MG63 (cell line): ENCODE measurements around the gene TFRC. TPM values are rescaled to one million over a fixed set of nuclear protein-coding genes. Genes with fewer than 3 reads are reported as not detected.
"Not testable (repeated sequence)": the region's sequence is repeated elsewhere in the genome, so short reads cannot be mapped to it uniquely, and the experiment has no call there.

ENCODE experiments used
- DNase-seq: peaks from one replicate; pipeline ENCODE4 v3.0.0-alpha.2; 2020
- H3K27me3 ChIP-seq: fragments of 250-450 bp; sonication (Bioruptor Pico); 2 replicates; pipeline ENCODE4 v1.5.1; 2020; ENCODE audit warnings: mild to moderate bottlenecking, moderate library complexity
- H3K36me3 ChIP-seq: fragments of 250-450 bp; sonication (Bioruptor Pico); 2 replicates; pipeline ENCODE4 v1.5.1; 2020; ENCODE audit warnings: mild to moderate bottlenecking, moderate library complexity
- H3K4me3 ChIP-seq: fragments of 250-450 bp; sonication (Bioruptor Pico); 2 replicates; pipeline ENCODE4 v1.5.1; 2020; ENCODE audit warnings: mild to moderate bottlenecking, moderate library complexity
- H3K9me3 ChIP-seq: fragments of 250-450 bp; sonication (Bioruptor Pico); 2 replicates; pipeline ENCODE4 v1.5.1; 2020; ENCODE audit warnings: mild to moderate bottlenecking, moderate library complexity
- total RNA-seq: library from RNA; depleted of rRNA; stranded (reverse); fragments of >200 nt; shearing (Covaris generic); gene quantifications from 2 replicates; pipeline ENCODE4 v1.2.3, GENCODE V29; 2014; ENCODE audit warnings: low replicate concordance

Gene TFRC
- total RNA-seq, 1 experiment from 2014 or later, result 49.9 TPM

DNA sequence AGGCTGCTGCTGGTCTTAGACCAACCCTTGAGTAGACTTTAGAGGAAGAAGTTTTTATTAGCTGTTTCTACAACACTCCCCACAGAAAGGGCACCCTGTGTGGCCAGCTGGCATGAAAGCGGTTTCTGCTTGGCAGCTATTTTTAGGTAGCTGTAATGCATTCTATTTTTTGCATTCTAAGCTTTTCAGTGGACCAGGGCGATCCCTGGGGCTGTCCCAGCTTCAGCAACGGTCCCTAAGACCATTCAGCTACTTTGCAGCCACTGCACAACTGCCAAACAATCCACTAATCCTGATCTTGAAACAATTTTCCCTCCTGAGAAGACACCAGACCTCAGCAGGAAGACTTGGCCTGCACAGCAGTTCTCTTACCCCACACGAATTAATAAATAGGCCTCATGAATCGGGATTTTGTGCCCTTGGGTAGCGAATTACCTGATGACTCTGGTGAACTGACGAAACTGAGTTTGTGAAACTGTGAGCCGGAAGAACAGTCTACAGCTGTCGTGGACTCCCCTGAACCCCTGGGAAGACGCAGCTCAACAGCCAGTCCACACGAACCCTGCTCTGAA is 14.6 kb upstream of the TFRC start:
- Histone ChIP-seq H3K4me3 (no peak overlapping the region), H3K27me3 (no peaks in the 10 kb centered on the region), H3K36me3 (no peaks in the 10 kb centered on the region), H3K9me3 (no peaks in the 10 kb centered on the region)
- DNase-seq, result peak; percentile 78

DNA sequence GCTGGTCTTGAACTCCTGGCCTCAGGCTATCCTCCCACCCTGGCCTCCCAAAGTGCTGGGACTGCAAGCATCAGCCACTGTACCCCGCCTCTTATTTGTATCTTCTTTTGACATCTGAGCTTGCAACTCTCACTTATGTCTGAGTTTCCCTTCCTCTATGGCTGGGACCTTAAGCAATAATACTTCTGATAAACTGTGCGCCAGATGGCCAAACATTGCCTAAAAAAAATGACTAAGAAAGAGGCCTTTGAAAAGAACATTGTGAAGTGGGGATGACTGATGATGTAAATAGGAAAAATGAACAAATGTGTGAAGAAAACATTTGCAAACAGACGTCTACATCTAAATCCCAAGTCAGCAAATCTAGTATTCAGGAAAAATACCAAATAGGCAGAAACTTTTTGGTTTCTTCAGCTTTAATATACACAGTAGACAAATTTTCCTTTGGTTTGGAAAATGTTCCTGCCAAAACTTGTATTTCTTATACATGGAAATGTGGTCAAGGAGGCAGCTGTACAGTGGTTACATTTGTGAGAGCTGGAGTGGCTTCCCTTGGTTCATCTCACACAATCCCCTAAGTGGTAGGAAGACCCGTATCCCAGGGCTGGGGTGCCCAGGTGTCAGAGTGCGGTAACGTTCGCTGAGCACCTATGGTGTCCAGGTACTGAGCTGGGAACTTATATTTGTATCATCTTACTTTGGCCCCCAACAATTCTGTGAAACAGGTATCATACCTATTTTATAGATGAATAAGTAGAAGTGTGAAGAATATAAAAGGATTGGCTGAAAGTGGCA is 11.6 kb upstream of the TFRC start:
- no peak overlapping the region for H3K4me3 ChIP-seq
- DNase-seq, result no peak
- no peaks in the 10 kb centered on the region for H3K27me3 ChIP-seq
- no peaks in the 10 kb centered on the region for H3K36me3 ChIP-seq
- H3K9me3 ChIP-seq, result no peaks in the 10 kb centered on the region

DNA sequence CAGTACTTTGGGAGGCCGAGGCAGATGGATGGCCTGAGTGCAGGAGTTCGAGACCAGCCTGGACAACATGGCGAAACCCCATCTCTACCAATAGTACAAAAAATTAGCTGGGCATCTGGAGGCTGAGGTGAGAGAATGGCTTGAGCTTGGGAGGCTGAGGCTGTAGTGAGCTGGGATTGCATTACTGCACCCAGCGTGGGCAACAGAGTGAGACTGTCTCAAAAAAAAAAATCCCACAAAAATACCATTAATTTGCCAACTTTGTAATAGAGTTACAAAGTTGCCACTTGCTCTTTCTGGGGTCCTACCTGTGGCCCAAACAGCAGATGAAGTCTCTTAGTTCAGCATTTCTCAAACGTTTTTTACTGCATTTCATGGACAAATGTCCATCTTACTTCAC is 6.0 kb upstream of the TFRC start:
- H3K36me3 ChIP-seq, result no peaks in the 10 kb centered on the region
- DNase-seq, result no peak

DNA sequence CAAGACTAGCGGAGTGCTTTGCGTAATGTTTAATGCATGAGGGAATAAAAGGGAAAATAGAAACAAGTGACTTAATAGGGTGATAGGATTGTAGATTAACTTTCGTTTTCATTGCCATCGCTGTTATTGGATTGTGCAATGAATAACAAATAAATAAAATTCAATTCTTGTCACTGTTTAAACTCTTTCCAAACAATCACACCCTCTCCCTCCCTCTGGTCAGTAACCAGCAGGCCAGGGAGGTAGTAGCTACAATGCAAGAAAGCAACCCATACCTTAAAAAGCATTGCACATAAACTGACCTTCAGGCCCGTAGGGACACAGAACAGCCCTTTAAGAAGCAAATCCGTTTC is 705 bp upstream of the TFRC start:
- peak overlapping the region; percentile 84 for H3K4me3 ChIP-seq
- peaks cover 5% of the 10 kb centered on the region for H3K36me3 ChIP-seq
- H3K27me3 ChIP-seq, result no peaks in the 10 kb centered on the region
- no peak for DNase-seq
- H3K9me3 ChIP-seq, result no peaks in the 10 kb centered on the region

More for the DNA sequence above, 6.0 kb upstream of the TFRC start:
- no peaks in the 10 kb centered on the region for H3K27me3 ChIP-seq
- H3K9me3 ChIP-seq, result no peaks in the 10 kb centered on the region
- H3K4me3 ChIP-seq, result no peak overlapping the region

DNA sequence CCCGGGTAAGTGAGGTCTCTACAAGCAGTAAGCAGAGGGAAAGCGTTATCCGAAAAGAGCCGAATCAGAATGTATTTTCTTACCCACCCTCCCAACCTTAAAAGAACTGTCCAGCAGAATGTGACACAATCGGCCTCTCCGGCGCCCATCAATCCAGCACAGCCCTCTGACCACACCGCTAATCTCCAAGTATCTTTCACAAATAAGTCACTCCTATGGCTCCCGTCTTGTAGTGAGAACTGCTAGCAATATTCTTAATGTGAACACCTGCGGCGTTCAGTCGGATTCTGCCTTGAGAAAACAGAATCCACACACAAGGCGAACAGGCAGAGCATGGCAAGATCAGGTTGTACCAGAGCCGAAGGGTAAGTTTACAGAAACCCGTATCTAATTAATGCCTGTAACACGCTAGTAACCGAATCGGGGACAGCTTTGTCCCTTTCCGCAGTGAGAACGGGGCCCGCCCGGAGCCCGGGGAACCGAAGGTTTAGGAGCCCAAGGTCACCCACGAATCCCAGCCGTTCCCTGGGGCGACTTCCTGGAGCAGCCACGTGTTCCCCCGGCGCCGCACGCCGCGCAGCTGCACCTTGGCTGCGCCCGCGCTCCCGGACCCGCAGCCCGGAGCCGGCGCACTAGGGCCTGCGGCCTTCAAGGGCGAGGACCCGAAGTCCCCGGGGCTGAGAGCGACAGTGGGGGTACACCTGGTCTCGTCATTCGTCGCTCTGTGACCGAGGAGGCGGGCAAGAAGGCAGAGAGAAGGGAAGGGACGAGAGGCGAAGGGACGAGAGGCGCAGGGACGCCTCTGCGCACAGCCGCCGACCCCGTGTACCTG is 672 bp downstream of the TFRC start:
- Histone ChIP-seq H3K4me3 (peak overlapping the region; percentile 84), H3K9me3 (no peaks in the 10 kb centered on the region), H3K27me3 (no peaks in the 10 kb centered on the region), H3K36me3 (peaks cover 16% of the 10 kb centered on the region)
- DNase-seq, result peak; percentile 71

DNA sequence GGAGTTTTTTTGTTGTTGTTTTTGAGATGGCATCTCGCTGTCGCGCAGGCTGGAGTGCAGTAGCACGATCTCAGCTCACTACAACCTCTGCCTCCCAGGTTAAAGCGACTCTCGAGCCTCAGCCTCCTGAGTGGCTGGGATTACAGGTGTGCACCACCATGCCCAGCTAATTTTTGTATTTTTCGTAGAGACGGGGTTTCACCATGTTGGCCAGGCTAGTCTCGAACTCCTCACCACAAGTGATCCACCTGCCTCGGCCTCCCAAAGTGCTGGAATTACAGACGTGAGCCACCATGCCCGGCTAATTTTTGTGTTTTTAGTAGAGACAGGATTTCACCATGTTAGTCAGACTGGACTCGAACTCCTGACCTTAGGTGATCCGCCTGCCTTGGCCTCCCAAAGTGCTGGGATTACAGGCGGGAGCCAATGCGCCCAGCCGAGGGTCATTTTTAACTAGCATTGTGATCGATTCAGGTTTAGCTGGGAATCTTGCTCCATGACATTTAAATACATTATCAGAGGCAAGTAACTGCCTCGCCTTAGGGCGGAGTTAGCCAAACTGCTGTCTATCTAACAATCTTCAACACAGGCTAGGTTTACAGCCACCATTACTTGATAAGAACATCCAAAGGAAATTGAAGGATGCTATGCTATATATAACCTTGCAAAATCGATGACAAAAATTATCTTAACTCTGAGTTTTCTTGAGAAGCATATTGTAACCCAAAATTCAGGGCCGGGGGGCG is 1.6 kb downstream of the TFRC start:
- Histone ChIP-seq H3K4me3 (peak overlapping the region; percentile 84), H3K36me3 (peaks cover 22% of the 10 kb centered on the region)
- not testable (repeated sequence) for H3K27me3 ChIP-seq

DNA sequence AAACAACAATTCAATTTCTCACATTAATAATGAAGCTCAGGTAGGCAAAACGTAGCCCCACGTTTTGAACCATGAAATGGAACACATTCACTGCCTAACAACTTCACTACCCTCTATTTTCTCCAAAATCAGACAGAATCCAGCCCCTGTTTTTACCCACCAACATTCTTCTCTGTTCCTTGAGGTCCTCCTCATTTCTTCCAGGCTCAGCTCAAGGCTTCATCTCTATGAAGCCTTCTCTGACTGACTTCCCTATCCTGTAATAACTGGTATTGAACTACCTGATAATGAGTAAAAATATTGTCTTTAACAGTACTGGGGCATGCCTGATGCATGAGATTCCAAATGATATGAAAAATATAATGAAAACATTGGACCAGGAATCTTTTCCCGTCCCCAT is 2.2 kb downstream of the TFRC start:
- no peaks in the 10 kb centered on the region for H3K27me3 ChIP-seq
- no peaks in the 10 kb centered on the region for H3K9me3 ChIP-seq
- peaks cover 25% of the 10 kb centered on the region for H3K36me3 ChIP-seq
- H3K4me3 ChIP-seq, result peak overlapping the region; percentile 84; the same call in 1 of the 2 replicates
- no peak for DNase-seq

More for the DNA sequence above, 1.6 kb downstream of the TFRC start:
- not testable (repeated sequence) for DNase-seq, H3K9me3 ChIP-seq

DNA sequence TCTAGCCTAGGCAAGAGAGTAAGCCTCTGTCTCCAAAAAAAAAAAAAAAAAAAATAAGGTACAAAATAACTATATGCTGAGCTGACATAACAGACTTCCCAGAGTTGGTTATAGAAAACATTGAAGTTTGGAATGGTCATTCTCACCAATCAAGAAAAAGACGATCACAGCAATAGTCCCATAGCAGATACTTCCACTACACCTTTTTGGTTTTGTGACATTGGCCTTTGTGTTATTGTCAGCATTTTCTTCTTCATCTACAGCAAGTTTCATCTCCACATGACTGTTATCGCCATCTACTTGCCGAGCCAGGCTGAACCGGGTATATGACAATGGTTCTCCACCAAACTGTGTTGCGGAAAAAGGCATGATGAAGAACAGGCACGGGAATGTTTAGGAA is 6.9 kb downstream of the TFRC start:
- DNase-seq, result no peak
- H3K4me3 ChIP-seq, result no peak overlapping the region
- H3K27me3 ChIP-seq, result no peaks in the 10 kb centered on the region
- H3K9me3 ChIP-seq, result no peaks in the 10 kb centered on the region
- H3K36me3 ChIP-seq, result peaks cover 66% of the 10 kb centered on the region

DNA sequence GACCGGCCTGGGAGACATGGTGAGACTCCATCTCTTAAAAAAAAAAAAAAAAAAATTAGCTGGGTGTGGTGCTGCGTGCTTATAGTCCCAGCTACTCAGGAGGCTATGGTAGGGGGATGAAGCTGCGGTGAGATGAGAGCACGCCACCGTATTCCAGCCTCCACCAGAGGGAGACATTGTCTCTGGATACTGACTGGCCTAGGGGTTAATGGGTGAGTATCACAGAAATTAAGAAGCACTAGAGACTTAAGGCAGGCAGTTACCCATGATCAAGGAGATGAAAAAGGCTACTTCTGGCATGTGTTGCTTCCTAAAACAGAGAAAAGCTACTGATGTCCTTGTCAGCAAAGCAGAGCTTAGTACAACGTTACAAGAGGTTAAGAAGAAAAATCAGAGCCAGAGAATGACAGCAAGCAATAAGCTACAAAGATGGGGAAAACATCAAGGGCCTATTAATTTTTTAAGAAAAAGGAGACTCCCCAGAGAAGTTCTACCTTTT is 8.6 kb downstream of the TFRC start:
- Histone ChIP-seq H3K27me3 (no peaks in the 10 kb centered on the region), H3K4me3 (no peak overlapping the region), H3K9me3 (no peaks in the 10 kb centered on the region), H3K36me3 (peaks cover 76% of the 10 kb centered on the region)
- DNase-seq, result peak; percentile 43

DNA sequence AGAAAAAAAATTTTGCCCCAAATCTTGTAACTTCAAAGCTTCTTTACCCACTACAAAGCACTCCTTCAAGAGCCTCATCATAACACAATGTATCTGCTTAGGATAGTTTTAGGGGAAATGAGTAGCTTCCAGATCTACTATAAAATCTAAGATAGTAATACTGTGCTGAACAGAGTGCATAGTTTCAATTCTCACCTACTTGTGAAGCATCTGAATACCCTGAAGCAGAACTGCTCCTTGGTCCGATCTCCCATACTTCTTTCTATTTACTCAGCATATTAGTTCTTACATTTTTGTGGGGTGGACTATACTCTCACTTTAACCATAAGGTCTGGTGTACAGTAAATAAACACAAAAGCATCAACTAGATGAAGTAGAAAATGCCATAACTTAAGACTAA is 9.6 kb downstream of the TFRC start:
- Histone ChIP-seq H3K36me3 (peaks cover 86% of the 10 kb centered on the region), H3K9me3 (no peaks in the 10 kb centered on the region), H3K4me3 (no peak overlapping the region), H3K27me3 (no peaks in the 10 kb centered on the region)
- no peak for DNase-seq

DNA sequence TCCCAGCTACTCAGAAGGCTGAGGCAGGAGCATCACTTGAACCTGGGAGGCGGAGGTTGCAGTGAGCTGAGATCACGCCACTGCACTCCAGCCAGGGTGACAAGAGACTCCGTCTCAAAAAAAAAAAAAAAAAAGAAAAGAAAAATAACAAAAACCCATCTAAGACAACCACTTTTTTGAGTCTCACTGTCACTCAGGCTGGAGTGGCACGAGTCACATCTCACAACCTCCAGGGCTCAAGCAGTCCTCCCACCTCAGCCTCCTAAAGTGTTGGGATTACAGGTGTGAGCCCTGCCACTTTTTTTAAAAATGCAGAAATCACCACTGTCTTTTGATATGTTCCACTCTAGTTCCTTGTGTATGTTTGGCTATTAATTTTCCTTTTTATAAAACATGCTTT is 13.1 kb downstream of the TFRC start:
- peaks cover 89% of the 10 kb centered on the region for H3K36me3 ChIP-seq
- not testable (repeated sequence) for H3K27me3 ChIP-seq, H3K4me3 ChIP-seq, H3K9me3 ChIP-seq, DNase-seq

DNA sequence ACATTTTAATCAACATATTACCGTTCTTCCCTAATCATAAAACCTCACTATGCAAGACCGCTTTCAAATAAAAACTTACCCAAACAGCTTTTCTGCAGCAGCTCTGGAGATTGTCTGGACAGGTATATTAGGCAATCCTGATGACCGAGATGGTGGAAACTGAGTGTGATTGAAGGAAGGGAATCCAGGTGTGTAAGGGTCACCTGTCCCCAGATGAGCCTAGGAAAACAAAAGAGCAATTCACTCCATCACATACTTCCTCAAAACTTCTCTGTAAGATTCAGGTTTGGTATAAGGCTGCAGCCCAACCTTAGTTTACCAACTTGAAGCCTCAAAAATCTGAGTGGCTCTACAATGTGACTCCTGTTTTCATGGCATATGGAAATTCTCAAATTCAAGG is 14.5 kb downstream of the TFRC start:
- H3K9me3 ChIP-seq, result no peaks in the 10 kb centered on the region
- DNase-seq, result no peak
- peaks cover 89% of the 10 kb centered on the region for H3K36me3 ChIP-seq
- no peak overlapping the region for H3K4me3 ChIP-seq
- no peaks in the 10 kb centered on the region for H3K27me3 ChIP-seq

DNA sequence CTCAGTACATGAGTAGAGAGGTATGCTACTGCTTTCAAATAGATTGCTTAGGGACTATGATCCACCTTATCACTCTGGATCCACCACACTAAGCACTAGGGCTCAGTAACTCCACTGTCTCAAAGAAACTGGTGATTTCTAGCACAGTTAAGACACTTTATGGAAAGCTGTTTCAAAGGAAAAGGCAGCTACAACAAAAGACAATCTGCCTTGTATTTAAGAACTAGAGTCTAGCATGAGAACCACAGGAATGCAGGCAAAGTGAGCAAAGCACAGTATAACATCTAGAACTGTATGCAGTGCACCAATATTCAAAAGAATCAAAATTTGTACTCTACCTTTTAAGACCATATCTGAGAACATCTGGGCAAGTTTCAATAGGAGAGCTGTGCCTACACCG is 17.9 kb downstream of the TFRC start:
- Histone ChIP-seq H3K27me3 (no peaks in the 10 kb centered on the region), H3K36me3 (peaks cover 90% of the 10 kb centered on the region), H3K9me3 (no peaks in the 10 kb centered on the region), H3K4me3 (no peak overlapping the region)
- no peak for DNase-seq

DNA sequence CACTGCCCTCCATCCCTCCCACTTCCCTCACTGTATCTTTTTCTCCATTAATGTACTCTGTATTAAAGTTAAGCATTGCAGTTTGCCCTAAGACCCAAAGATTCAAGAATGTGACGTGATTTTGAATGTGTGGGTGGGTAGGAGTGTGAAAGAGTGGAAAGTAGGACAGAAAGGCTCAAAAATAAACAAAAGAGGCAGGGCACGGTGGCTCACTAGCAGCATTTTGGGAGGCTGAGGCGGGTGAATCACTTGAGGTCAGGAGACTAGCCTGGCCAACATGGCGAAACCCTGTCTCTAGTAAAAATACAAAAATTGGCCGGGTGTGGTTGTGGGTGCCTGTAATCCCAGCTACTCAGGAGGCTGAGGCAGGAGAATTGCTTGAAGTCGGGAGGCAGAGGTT is 18.4 kb downstream of the TFRC start:
- peaks cover 91% of the 10 kb centered on the region for H3K36me3 ChIP-seq

DNA sequence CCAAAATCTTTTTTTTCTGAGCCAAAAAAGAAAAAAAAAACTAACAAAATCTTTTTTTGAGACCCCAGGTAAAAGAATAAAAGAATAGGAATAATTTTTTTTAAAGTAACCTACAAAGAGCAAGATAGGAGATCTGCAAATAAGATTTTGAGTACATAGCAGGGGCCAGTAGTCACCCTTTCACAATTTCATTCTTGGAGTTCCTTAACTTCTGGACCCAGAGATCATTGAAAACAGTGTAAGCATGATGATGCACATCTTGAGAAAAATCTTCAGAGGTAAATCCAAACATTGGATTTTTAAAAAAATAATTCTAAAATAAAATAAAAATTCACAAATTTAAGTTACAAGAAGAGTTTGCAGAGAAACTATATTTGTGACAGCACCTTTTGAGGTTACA is 18.8 kb downstream of the TFRC start:
- DNase-seq, result no peak
- Histone ChIP-seq H3K4me3 (no peak overlapping the region), H3K36me3 (peaks cover 92% of the 10 kb centered on the region)

More for the DNA sequence above, 18.4 kb downstream of the TFRC start:
- no peak overlapping the region for H3K4me3 ChIP-seq
- H3K9me3 ChIP-seq, result no peaks in the 10 kb centered on the region
- H3K27me3 ChIP-seq, result no peaks in the 10 kb centered on the region
- DNase-seq, result no peak

DNA sequence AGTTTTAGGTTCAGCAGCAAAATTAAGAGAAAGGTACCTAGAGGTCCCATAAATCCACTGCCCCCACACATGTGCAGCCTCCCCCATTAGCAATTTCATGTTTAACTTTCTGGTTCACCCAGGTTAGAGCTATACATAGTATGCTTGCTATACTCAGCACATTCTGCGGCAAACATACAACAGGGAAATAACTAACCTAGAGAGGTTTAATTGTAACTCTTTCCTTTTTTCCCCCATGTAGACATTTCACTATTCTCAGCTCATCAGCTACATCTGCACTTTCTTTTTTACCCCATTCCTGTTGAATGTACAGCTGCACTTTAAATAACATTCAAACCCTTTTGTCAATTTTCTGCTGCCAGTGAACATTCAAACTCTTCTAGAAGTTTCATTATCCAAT is 21.1 kb downstream of the TFRC start:
- Histone ChIP-seq H3K27me3 (no peaks in the 10 kb centered on the region), H3K4me3 (no peak overlapping the region), H3K36me3 (peaks cover 90% of the 10 kb centered on the region), H3K9me3 (no peaks in the 10 kb centered on the region)
- no peak for DNase-seq

More for the DNA sequence above, 18.8 kb downstream of the TFRC start:
- H3K27me3 ChIP-seq, result no peaks in the 10 kb centered on the region
- no peaks in the 10 kb centered on the region for H3K9me3 ChIP-seq
